ENCODE data around the gene C10orf143. TPM values are rescaled to one million over a fixed set of nuclear protein-coding genes. Genes with fewer than 3 reads are reported as not detected.

The C10orf143 gene
- total RNA-seq, 1 donor = 2.0 TPM

DNA sequence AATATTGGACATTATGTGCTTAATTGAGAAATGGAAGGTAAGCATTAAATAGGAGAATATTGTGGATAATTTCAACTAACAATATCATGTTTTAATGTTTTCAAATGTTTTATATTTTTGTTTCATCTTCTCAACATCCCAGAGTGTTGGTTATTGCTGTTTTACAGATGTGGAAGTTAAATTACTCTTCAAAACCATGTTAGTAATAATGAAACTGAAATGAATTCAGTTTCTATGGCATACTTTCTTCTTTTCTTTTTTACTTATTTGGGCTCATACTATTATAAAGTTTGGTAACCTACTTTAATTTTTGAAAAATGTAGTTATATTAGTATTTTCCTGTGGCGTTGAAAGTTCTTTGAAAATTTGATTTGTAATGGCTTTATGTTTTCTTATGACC, 29.8 kb upstream of the C10orf143 start:
- DNase-seq (ENCODE audit: low read depth) = no peak
- TF ChIP-seq, protein P1, sequence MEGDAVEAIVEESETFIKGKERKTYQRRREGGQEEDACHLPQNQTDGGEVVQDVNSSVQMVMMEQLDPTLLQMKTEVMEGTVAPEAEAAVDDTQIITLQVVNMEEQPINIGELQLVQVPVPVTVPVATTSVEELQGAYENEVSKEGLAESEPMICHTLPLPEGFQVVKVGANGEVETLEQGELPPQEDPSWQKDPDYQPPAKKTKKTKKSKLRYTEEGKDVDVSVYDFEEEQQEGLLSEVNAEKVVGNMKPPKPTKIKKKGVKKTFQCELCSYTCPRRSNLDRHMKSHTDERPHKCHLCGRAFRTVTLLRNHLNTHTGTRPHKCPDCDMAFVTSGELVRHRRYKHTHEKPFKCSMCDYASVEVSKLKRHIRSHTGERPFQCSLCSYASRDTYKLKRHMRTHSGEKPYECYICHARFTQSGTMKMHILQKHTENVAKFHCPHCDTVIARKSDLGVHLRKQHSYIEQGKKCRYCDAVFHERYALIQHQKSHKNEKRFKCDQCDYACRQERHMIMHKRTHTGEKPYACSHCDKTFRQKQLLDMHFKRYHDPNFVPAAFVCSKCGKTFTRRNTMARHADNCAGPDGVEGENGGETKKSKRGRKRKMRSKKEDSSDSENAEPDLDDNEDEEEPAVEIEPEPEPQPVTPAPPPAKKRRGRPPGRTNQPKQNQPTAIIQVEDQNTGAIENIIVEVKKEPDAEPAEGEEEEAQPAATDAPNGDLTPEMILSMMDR (IDR thresholded peaks at IDR 0.05; ENCODE audit: insufficient read depth, low read length) = no peak
- no peak overlapping the region for H3K4me3 ChIP-seq (ENCODE audit: low read depth, low read length)

DNA sequence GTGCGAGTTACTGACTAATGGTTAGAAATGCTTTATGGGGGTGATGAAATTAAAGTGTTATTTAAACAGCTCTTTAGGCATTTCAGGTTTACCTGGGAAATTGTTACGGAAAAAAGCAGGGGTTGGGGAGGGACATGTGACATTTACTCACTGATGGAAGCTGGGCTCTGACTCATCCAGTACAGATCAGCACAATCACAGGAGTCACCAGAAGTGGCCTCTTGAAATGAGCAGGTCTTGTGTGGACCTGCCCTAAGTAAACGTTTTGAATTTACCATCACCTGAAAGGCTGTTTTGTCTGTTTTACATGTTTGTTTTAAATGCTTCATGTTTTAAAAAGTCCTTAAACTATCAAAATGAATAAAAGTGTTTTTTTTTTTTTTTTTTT, 27.8 kb upstream of the C10orf143 start:
- peak overlapping the region; percentile 85 for H3K4me3 ChIP-seq (ENCODE audit: low read depth, low read length)
- TF ChIP-seq, protein P1 (IDR thresholded peaks at IDR 0.05; ENCODE audit: insufficient read depth, low read length) = no peak
- DNase-seq (ENCODE audit: low read depth) = peak; percentile 25

DNA sequence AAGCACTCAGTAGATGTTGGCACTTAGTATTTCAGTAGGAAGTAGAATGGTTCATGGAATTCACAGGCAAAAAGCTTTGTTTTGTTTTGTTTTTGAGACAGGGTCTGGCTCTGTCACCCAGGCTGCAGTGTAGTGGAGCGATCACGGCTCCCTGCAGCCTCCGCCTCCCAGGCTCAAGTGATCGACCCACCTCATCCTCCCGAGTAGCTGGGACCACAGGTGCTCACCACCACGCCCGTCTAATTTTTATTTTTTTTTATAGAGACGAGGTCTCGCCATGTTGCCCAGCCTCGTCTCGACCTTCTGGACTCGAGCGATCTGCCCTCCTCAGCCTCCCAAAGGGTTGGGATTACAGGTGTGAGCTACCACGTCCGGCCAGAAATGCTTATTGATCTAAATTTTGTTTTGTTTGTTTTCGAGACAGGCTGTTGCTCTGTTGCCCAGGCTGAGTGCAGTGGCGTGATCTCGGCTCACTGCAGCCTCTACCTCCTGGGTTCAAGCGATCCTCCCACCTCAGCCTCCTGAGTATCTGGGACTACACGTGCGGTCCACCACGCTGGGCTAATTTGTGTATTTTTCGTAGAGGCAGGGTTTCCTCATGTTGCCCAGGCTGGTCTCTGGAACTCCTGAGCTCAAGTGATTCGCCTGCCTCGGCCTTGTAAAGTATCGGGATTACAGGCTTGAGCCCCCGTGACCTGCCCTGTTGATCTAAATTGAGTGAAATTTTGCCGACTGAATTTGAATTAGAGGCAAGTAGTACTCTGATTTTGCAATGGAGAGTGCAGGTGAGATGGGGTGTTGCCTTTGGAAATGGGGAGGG, 27.2 kb upstream of the C10orf143 start:
- H3K4me3 ChIP-seq (ENCODE audit: low read depth, low read length) = peak overlapping the region; percentile 85
- DNase-seq (ENCODE audit: low read depth) = no peak
- TF ChIP-seq, protein P1 (IDR thresholded peaks at IDR 0.05; ENCODE audit: insufficient read depth, low read length) = no peak

- TF ChIP-seq, protein P1 (IDR thresholded peaks at IDR 0.05; ENCODE audit: insufficient read depth, low read length) = no peak
- H3K4me3 ChIP-seq (ENCODE audit: low read depth, low read length) = peak overlapping the region; percentile 85
- DNase-seq (ENCODE audit: low read depth) = peak; percentile 47
Measured at GRCh38 chr10:130137090-130137448, 26.4 kb upstream of the C10orf143 start.

DNA sequence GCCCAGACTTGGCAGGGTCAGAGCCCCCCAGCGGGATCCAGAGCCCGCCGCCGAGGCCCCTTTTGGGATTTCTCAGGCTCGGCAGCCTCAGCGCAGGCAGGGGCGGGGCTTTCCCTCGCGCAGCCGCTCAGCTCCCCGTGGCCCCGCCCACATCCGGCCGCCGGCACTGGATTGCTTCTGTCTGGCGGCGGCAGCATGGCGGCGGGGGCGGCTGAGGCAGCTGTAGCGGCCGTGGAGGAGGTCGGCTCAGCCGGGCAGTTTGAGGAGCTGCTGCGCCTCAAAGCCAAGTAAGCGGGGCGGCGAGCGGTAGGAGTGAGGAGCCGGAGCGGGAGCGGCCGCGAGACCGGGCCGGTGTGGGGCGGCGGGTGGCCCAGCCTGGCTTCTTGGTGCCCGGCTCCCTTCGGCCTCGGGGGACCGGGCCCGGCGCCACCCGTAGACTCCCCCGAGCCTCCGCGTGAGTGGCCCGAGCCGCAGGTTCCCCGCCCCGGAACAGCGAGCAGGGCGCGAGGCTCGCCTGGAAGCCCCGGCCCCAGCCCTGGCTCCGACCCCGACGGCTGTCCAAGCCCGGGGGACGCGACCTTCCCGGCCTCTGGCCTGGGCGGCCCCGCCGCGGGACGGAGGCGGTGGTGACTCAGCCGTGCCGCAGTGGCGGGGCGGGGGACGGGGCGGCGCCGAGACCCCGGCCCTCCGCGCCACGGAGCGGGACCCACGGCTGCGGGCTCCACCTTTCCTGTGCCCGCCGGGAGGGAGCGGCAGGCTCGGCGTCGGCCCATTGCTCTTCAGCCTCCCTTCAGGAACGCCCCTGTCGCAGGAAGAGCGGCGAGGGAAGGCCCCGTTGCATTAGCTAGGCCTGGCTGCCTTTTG, 25.8 kb upstream of the C10orf143 start, which contains the start of gene GLRX3:
GLRX3 (plus strand) TSS at position 166 of the 864 bp plus-strand sequence; CDS start at position 196, 30 bp downstream.
- peak within 1 kb of the TSS; percentile 85 for H3K4me3 ChIP-seq (ENCODE audit: low read depth, low read length)
- peak; percentile 71 for DNase-seq (ENCODE audit: low read depth)
- TF ChIP-seq, protein P1 (IDR thresholded peaks at IDR 0.05; ENCODE audit: insufficient read depth, low read length) = no peak

GRCh38 chr10:130135676-130136225, 25.1 kb upstream of the C10orf143 start:
- TF ChIP-seq, protein P1 (IDR thresholded peaks at IDR 0.05; ENCODE audit: insufficient read depth, low read length) = no peak
- DNase-seq (ENCODE audit: low read depth) = no peak
- H3K4me3 ChIP-seq (ENCODE audit: low read depth, low read length) = peak overlapping the region; percentile 85

Measured in fibroblast of the aortic adventitia (primary cell).